Tibial artery (tissue), 4 donors: ENCODE results near the gene PRKACA.
"Not testable (repeated sequence)": the region's sequence is repeated elsewhere in the genome, so short reads cannot be mapped to it uniquely, and the experiment has no call there.

Experiments
- DNase-seq, 2 donors: peaks; one replicate each; pipeline ENCODE4 v3.0.0-alpha.2; 2019
- H3K27ac ChIP-seq, 2 donors: fragments of 200-600 bp; sonication (generic) in 1 of 2; 1 replicate in 1 of 2; 2 replicates in 1 of 2; pipeline ENCODE4 v1.5.1; 2018 to 2019; ENCODE audit warnings: mild to moderate bottlenecking in 1 of 2
- H3K27me3 ChIP-seq, 2 donors: fragments of 200-600 bp; sonication (generic) in 1 of 2; one replicate each; pipeline versions ENCODE4 v1.5.1 to v1.6.0; 2016 to 2019
- H3K36me3 ChIP-seq, 3 donors: fragments of 200-600 bp; sonication (generic) in 2 of 3; one replicate each; pipeline ENCODE4 v1.5.1; 2016 to 2019; ENCODE audit warnings: mild to moderate bottlenecking in 2 of 3
- H3K4me1 ChIP-seq, 4 donors: fragments of 200-600 bp; sonication (generic) in 2 of 4; 1 replicate in 3 of 4; 2 replicates in 1 of 4; pipeline ENCODE4 v1.5.1; 2016 to 2019
- H3K4me3 ChIP-seq, 2 donors: fragments of 200-600 bp; sonication (generic) in 1 of 2; 1 replicate in 1 of 2; 2 replicates in 1 of 2; pipeline ENCODE4 v1.5.1; 2018 to 2019; ENCODE audit warnings: mild to moderate bottlenecking in 2 of 2
- H3K9me3 ChIP-seq, 3 donors: fragments of 200-600 bp; sonication (generic) in 1 of 3; one replicate each; pipeline ENCODE4 v1.5.1; 2016 to 2019
- intact Hi-C: fragments of 100-400 bp; cut with DNase I; formaldehyde crosslinking; loops from one replicate; pipeline ENCODE4 v1.15.0; 2023; ENCODE audit warnings: low total_unique reads
- TF ChIP-seq, protein P1 (sequence below), 2 experiments: fragments of 200-600 bp in 1 of 2; fragments of 450-650 bp in 1 of 2; IDR thresholded peaks; one replicate each; pipeline ENCODE4 v1.5.1; 2017 to 2019; ENCODE audit warnings: antibody characterized with exemption in 2 of 2, mild to moderate bottlenecking in 1 of 2, moderate library complexity in 1 of 2

Gene PRKACA

DNA sequence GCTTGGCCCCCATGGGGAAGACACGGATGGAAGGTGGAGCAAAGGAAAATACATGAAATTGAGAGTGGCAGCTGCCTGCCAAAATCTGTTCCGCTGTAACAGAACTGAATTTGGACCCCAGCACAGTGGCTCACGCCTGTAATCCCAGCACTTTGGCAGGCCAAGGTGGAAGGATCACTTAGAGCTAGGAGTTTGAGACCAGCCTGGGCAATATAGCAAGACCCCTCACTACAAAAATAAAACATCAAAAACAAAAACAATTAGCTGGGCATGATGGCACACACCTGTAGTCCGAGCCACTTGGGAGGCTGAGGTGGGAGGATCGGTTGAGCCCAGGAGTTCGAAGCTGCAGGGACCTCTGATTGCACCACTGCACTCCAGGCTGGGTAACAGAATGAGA, 65.1 kb downstream of the PRKACA start:
- intact Hi-C loops: loop anchor here (10.0 kb wide), 1 partner anchor 458 kb away; no protein-coding TSS in a partner anchor
- no peak for DNase-seq
- no peak overlapping the region for H3K27ac ChIP-seq

GRCh38 chr19:14051980-14052379, 65.6 kb downstream of the PRKACA start:
- H3K36me3 ChIP-seq: peaks cover 0 to 14% (median 0%) of the 10 kb centered on the region in 3 donors
- H3K4me1 ChIP-seq: peaks cover 0 to 2% (median 1%) of the 10 kb centered on the region in 4 donors
- peaks cover 0 to 1% of the 10 kb centered on the region in 2 donors for H3K27me3 ChIP-seq
- H3K27ac ChIP-seq: no peak overlapping the region
- TF ChIP-seq, protein P1, sequence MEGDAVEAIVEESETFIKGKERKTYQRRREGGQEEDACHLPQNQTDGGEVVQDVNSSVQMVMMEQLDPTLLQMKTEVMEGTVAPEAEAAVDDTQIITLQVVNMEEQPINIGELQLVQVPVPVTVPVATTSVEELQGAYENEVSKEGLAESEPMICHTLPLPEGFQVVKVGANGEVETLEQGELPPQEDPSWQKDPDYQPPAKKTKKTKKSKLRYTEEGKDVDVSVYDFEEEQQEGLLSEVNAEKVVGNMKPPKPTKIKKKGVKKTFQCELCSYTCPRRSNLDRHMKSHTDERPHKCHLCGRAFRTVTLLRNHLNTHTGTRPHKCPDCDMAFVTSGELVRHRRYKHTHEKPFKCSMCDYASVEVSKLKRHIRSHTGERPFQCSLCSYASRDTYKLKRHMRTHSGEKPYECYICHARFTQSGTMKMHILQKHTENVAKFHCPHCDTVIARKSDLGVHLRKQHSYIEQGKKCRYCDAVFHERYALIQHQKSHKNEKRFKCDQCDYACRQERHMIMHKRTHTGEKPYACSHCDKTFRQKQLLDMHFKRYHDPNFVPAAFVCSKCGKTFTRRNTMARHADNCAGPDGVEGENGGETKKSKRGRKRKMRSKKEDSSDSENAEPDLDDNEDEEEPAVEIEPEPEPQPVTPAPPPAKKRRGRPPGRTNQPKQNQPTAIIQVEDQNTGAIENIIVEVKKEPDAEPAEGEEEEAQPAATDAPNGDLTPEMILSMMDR (IDR thresholded peaks at IDR 0.05): no peak
- DNase-seq: no peak
- H3K9me3 ChIP-seq: no peaks in the 10 kb centered on the region
- intact Hi-C loops: loop anchor here (10.0 kb wide), 1 partner anchor 457 kb away; no protein-coding TSS in a partner anchor
- H3K4me3 ChIP-seq: no peak overlapping the region

More for the DNA sequence above, 65.1 kb downstream of the PRKACA start:
- Histone ChIP-seq H3K27me3 (peaks cover 0 to 6% of the 10 kb centered on the region in 2 donors), H3K36me3 (peaks cover 0 to 14% (median 0%) of the 10 kb centered on the region in 3 donors), H3K4me1 (peaks cover 0 to 7% (median 4%) of the 10 kb centered on the region in 4 donors), H3K4me3 (no peak overlapping the region), H3K9me3 (no peaks in the 10 kb centered on the region)
- TF ChIP-seq, protein P1 (IDR thresholded peaks at IDR 0.05): no peak

- H3K9me3 ChIP-seq, DNase-seq, H3K27me3 ChIP-seq, H3K27ac ChIP-seq, H3K4me1 ChIP-seq, H3K4me3 ChIP-seq: not testable (repeated sequence)
- intact Hi-C loops: loop anchor here (10.0 kb wide), 1 partner anchor 456 kb away; no protein-coding TSS in a partner anchor
- peaks cover 0 to 19% (median 0%) of the 10 kb centered on the region in 3 donors for H3K36me3 ChIP-seq
These were observed 66.6 kb downstream of the PRKACA start for GRCh38 chr19:14050961-14051360.

GRCh38 chr19:14050512-14050911, 67.0 kb downstream of the PRKACA start:
- Histone ChIP-seq H3K9me3 (no peaks in the 10 kb centered on the region), H3K4me1 (no peaks in the 10 kb centered on the region), H3K27ac (no peak overlapping the region), H3K36me3 (peaks cover 0 to 19% (median 0%) of the 10 kb centered on the region in 3 donors), H3K27me3 (no peaks in the 10 kb centered on the region), H3K4me3 (no peak overlapping the region)
- DNase-seq: no peak
- TF ChIP-seq, protein P1 (IDR thresholded peaks at IDR 0.05): no peak
- intact Hi-C loops: loop anchor here (10.0 kb wide), 1 partner anchor 456 kb away; no protein-coding TSS in a partner anchor

DNA sequence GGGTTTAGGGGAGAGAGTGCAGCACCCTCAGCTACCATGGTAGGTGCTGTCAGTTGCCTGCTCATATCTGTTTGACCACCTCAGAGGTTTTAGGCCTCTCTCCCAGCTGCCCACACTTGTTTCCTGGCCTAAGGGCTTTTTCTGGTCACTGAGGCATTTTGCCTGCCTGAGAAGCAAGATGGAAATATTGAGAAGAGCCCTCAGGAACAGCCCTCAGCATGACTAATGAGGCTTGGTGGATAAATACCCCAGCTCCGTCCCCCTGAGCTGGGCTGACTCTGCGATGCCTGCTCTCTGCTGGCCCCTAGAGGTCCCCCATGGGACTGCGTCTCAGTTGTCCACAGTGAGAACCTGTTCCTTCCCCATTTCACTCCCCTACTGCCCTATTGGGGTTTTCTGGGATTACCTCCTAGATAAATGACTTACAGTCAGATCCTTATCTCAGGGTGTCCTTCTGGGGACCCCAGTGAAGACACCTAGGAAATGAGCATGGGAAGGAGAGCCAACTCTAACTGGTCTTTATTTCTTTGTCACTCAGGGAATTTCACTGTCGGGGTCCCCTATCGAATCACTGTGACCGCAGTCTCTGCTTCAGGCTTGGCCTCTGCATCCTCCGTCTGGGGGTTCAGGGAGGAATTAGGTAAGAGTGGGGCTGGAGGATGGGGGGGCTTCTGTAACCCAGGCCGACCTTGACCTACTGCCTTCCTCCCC, 69.0 kb downstream of the PRKACA start:
- Histone ChIP-seq H3K9me3 (no peaks in the 10 kb centered on the region), H3K4me1 (no peaks in the 10 kb centered on the region), H3K27ac (no peak overlapping the region), H3K36me3 (peaks cover 0 to 19% (median 0%) of the 10 kb centered on the region in 3 donors), H3K4me3 (no peak overlapping the region), H3K27me3 (no peaks in the 10 kb centered on the region)
- DNase-seq: peak in 1 of 2 donors; percentile 33
- intact Hi-C loops: no loop called here
- TF ChIP-seq, protein P1 (IDR thresholded peaks at IDR 0.05): peak; percentile 53 to 78

- H3K27ac ChIP-seq, H3K4me3 ChIP-seq, H3K27me3 ChIP-seq, H3K9me3 ChIP-seq, H3K4me1 ChIP-seq, intact Hi-C loops, DNase-seq: not testable (repeated sequence)
- H3K36me3 ChIP-seq: peaks cover 0 to 19% (median 0%) of the 10 kb centered on the region in 3 donors
These were observed 69.7 kb downstream of the PRKACA start for GRCh38 chr19:14047866-14048265.
